ENCODE results near the gene FSTL4.

The FSTL4 gene

DNA sequence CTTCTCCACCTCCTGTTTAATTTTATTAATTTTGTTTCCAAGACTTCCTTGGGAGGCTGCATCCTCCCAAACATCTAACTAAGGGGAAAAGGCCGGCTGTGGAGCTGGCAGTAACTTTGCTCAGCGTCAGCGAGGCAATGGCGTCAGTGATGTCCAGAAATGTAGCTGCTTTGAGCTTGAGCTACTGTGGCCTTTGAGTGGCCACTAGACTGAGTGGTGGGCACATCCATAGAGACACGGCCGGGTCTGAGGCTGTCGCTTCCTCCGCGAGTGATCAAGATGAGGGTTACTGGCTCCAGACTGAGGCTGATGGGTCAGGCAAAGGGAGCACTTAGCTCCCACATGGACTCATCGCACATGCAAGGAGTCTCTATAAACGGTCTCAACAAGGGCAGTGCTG, 283.5 kb downstream of the FSTL4 start:
- TF ChIP-seq, protein P1, sequence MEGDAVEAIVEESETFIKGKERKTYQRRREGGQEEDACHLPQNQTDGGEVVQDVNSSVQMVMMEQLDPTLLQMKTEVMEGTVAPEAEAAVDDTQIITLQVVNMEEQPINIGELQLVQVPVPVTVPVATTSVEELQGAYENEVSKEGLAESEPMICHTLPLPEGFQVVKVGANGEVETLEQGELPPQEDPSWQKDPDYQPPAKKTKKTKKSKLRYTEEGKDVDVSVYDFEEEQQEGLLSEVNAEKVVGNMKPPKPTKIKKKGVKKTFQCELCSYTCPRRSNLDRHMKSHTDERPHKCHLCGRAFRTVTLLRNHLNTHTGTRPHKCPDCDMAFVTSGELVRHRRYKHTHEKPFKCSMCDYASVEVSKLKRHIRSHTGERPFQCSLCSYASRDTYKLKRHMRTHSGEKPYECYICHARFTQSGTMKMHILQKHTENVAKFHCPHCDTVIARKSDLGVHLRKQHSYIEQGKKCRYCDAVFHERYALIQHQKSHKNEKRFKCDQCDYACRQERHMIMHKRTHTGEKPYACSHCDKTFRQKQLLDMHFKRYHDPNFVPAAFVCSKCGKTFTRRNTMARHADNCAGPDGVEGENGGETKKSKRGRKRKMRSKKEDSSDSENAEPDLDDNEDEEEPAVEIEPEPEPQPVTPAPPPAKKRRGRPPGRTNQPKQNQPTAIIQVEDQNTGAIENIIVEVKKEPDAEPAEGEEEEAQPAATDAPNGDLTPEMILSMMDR (IDR thresholded peaks at IDR 0.05; ENCODE audit: borderline replicate concordance, control extremely low read depth, extremely low read depth, insufficient read depth, missing control alignments), result no peak
- in situ Hi-C loops (cut with MboI; ENCODE audit: low sequenced_read_pairs, unreplicated experiment), result no loop called here
- no peak for DNase-seq (ENCODE audit: low spot score)

DNA sequence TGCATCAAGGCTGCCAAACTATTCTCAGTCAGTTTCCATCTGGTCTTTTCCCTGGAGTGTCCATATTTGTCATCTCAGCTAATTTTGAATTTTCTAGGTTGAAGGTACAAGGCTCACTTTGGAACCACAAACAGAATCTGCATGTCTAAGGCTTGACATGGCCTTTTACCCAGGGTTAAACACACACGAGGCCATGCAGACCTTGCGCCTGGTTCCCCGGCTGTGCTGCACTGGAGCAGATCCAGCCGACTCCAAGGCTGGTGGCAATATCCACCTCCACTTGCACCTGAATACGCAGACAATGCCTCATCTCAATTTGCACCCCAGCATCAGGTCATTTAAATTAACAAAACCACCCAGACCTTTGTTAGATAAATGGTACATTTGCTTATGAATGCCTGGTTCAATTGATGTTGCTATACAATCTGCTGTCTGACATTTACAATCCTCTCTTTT, 284.4 kb downstream of the FSTL4 start:
- TF ChIP-seq, protein P1 (IDR thresholded peaks at IDR 0.05; ENCODE audit: borderline replicate concordance, control extremely low read depth, extremely low read depth, insufficient read depth, missing control alignments), result no peak
- no peak for DNase-seq (ENCODE audit: low spot score)
- in situ Hi-C loops (cut with MboI; ENCODE audit: low sequenced_read_pairs, unreplicated experiment), result no loop called here

DNA sequence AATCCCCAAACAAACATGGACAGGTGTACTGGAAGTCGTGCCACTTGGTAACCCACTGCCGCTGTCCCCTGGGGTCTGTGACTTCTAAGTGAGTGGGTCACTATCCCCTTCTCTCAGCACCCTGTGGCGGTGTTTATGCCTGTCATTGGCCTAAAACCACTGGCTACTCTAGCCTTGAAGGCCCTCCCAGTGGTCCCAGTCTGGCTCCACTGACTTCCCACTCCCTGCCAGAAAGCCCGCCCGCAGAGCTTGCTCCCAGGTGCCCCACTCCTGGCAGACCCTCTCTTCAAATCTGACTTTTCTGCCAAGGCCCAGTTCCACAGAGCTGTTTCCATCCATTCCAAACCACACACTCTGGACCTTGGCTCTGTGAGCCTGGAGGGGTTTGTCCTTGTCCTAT, 286.0 kb downstream of the FSTL4 start:
- in situ Hi-C loops (cut with MboI; ENCODE audit: low sequenced_read_pairs, unreplicated experiment), result no loop called here
- no peak for DNase-seq (ENCODE audit: low spot score)
- TF ChIP-seq, protein P1 (IDR thresholded peaks at IDR 0.05; ENCODE audit: borderline replicate concordance, control extremely low read depth, extremely low read depth, insufficient read depth, missing control alignments), result no peak

DNA sequence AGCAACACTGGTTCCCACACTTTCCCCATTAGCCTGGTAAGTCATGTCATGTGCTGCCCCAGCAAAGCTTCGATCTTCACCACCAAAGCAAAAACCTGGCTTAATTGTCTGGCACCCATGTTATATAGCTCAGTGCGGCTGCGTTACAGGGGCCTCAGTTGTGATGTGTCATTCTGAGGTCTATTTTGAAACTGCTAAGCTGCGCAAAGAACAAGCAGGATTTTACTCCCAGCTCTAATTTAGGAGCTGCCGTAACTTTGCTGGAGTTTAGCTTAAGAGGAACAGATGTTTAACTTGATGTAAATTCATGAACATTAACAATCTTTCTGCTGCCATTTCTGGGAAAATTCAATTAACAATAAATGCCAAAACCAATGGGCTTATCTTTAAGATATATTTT, 286.5 kb downstream of the FSTL4 start:
- in situ Hi-C loops (cut with MboI; ENCODE audit: low sequenced_read_pairs, unreplicated experiment), result no loop called here
- TF ChIP-seq, protein P1 (IDR thresholded peaks at IDR 0.05; ENCODE audit: borderline replicate concordance, control extremely low read depth, extremely low read depth, insufficient read depth, missing control alignments), result no peak
- DNase-seq (ENCODE audit: low spot score), result no peak

DNA sequence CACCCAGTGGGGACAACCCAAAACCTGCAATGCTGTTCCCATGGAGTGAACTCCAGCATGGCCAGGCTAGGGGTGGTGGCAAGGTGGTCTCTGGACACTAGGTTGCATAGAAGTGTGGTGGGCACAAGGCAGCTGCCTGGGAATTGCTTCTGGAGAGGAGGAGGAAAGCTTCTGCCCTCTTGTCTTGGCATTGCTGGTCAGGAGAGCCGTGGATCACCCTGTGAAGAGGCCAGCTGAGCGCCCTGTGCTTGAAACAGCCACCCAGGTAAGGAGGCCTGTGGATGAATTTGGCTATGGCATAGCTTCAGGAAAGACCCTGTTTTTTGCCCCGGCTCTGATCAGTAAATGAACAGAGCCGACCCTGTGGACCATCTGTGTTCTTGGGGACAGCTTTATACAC, 287.4 kb downstream of the FSTL4 start:
- TF ChIP-seq, protein P1 (IDR thresholded peaks at IDR 0.05; ENCODE audit: borderline replicate concordance, control extremely low read depth, extremely low read depth, insufficient read depth, missing control alignments), result no peak
- DNase-seq (ENCODE audit: low spot score), result no peak
- in situ Hi-C loops (cut with MboI; ENCODE audit: low sequenced_read_pairs, unreplicated experiment), result no loop called here

DNA sequence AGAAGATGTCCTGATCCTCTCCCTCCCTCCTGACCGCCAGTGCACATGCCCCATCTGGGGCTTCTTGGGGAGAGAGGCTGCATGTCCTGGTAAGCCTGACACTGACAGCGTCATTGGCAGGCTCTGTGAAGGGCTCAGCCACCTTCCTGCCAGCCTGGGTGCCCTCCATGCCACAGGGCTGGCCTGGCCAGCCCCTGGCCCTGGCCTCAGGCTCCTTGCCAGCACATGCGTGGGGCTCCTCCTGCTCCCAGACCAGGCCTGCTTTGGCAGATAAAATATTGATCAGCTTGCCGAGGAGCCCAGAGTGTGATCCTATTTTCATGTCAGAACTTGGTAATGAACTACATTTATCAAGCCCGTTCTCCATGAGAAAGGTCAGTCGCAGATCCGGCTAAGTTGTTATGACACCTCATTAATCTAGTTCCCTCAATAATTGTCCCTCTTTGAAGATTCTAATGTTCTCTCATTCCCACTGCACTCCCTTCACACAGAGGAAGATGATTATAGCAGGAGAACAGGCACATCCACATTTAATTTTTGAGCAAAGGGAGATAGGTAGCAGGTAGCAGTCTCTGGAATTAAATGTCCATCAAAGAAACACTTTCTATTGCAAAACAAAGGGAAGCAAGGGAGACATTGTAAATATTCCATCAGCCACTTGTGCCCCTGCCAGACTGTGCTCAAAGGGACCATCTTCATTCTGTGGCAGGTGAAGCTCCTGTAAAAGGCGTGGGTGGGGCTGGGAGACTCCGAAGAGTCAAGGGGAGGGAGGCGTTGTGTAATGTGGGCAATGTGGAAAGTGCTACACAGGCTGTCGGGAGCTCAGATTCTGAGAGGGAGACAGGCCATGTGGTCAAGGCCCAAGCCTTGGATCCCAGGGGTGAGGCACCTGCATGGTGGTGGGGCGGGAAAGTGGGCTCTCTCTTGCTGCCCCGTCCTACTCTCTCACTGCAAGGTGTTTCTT, 288.6 kb downstream of the FSTL4 start:
- in situ Hi-C loops (cut with MboI; ENCODE audit: low sequenced_read_pairs, unreplicated experiment), result no loop called here
- TF ChIP-seq, protein P1 (IDR thresholded peaks at IDR 0.05; ENCODE audit: borderline replicate concordance, control extremely low read depth, extremely low read depth, insufficient read depth, missing control alignments), result no peak
- DNase-seq (ENCODE audit: low spot score), result no peak

Data from GM13976 (cell line).